HEK293 (cell line): Measurements from ENCODE around the gene PNPLA3.

ENCODE experiments used
- KLF9 ChIP-seq: fragments of 450-650 bp; formaldehyde crosslinking; IDR thresholded peaks from 2 replicates; pipeline ENCODE4 v1.5.1; 2016; ENCODE audit warnings: missing biosample characterization, missing genetic modification characterization, low read depth
- MEIS1 ChIP-seq: sonication (generic); formaldehyde crosslinking; IDR thresholded peaks from 2 replicates; pipeline ENCODE4 v1.8.1; 2022; ENCODE audit warnings: missing genetic modification reagents, mild to moderate bottlenecking, borderline replicate concordance
- OSR2 ChIP-seq: fragments of 450-650 bp; formaldehyde crosslinking; IDR thresholded peaks from 2 replicates; pipeline ENCODE4 v1.5.1; 2016; ENCODE audit warnings: missing biosample characterization, missing genetic modification characterization
- SALL2 ChIP-seq: fragments of 450-650 bp; formaldehyde crosslinking; IDR thresholded peaks from 2 replicates; pipeline ENCODE4 v1.5.0; 2017; ENCODE audit warnings: missing biosample characterization, mild to moderate bottlenecking, missing genetic modification characterization, borderline replicate concordance
- SP3 ChIP-seq: fragments of 450-650 bp; formaldehyde crosslinking; IDR thresholded peaks from 2 replicates; pipeline ENCODE4 v1.5.1; 2016; ENCODE audit warnings: missing biosample characterization, missing genetic modification characterization
- SP7 ChIP-seq: fragments of 450-650 bp; formaldehyde crosslinking; IDR thresholded peaks from 2 replicates; pipeline ENCODE4 v1.5.1; 2016; ENCODE audit warnings: missing biosample characterization, missing genetic modification characterization
- ZBTB20 ChIP-seq: fragments of 450-650 bp; formaldehyde crosslinking; IDR thresholded peaks from 2 replicates; pipeline ENCODE4 v1.5.1; 2016; ENCODE audit warnings: missing biosample characterization, missing genetic modification characterization
- ZNF341 ChIP-seq: fragments of 450-650 bp; formaldehyde crosslinking; IDR thresholded peaks from 2 replicates; pipeline ENCODE4; 2016; ENCODE audit warnings: low read depth, missing biosample characterization, missing genetic modification characterization
- ZNF404 ChIP-seq: fragments of 450-650 bp; formaldehyde crosslinking; IDR thresholded peaks from 2 replicates; pipeline ENCODE4 v1.5.1; 2017; ENCODE audit warnings: missing biosample characterization, missing genetic modification characterization
- ZNF473 ChIP-seq: fragments of 450-650 bp; formaldehyde crosslinking; IDR thresholded peaks from 2 replicates; pipeline ENCODE4 v1.5.1; 2017; ENCODE audit warnings: missing biosample characterization, missing genetic modification characterization
- ZNF501 ChIP-seq: fragments of 450-650 bp; formaldehyde crosslinking; IDR thresholded peaks from 2 replicates; pipeline ENCODE4 v1.5.1; 2016; ENCODE audit warnings: missing biosample characterization, missing genetic modification characterization
- ZNF529 ChIP-seq: fragments of 450-650 bp; formaldehyde crosslinking; IDR thresholded peaks from 2 replicates; pipeline ENCODE4 v1.5.1; 2017; ENCODE audit warnings: missing genetic modification characterization, missing biosample characterization; ENCODE audit not compliant: insufficient replicate concordance
- ZNF561 ChIP-seq: fragments of 450-650 bp; IDR thresholded peaks from 2 replicates; pipeline ENCODE4 v1.5.1; 2018; ENCODE audit warnings: missing biosample characterization, missing genetic modification characterization, borderline replicate concordance
- ZSCAN30 ChIP-seq: fragments of 450-650 bp; IDR thresholded peaks from 2 replicates; pipeline ENCODE4 v1.5.1; 2018; ENCODE audit warnings: missing biosample characterization, mild to moderate bottlenecking, missing genetic modification characterization, moderate library complexity
- TF ChIP-seq, protein P1 (sequence below): fragments of 450-650 bp; formaldehyde crosslinking; conservative IDR thresholded peaks from 2 replicates; pipeline ENCODE4 v1.5.1; 2016; ENCODE audit warnings: low read depth, missing biosample characterization, missing genetic modification characterization
- TF ChIP-seq, protein P2 (sequence below): fragments of 450-650 bp; formaldehyde crosslinking; IDR thresholded peaks from 2 replicates; pipeline ENCODE4 v1.5.1; 2016; ENCODE audit warnings: missing biosample characterization, missing genetic modification characterization
- TF ChIP-seq, protein P3 (sequence below): fragments of 450-650 bp; formaldehyde crosslinking; IDR thresholded peaks from 2 replicates; pipeline ENCODE4 v1.5.1; 2016; ENCODE audit warnings: missing biosample characterization, missing genetic modification characterization
- TF ChIP-seq, protein P4 (sequence below): fragments of 450-650 bp; formaldehyde crosslinking; optimal IDR thresholded peaks from 2 replicates; pipeline ENCODE3; 2016; ENCODE audit warnings: missing biosample characterization, mild to moderate bottlenecking, missing genetic modification characterization
- TF ChIP-seq, protein P5 (sequence below): sonication (generic); formaldehyde crosslinking; IDR thresholded peaks from 2 replicates; pipeline ENCODE4 v1.8.1; 2022; ENCODE audit warnings: mild to moderate bottlenecking, moderate library complexity, missing genetic modification reagents
- TF ChIP-seq, protein P6 (sequence below): fragments of 450-650 bp; formaldehyde crosslinking; IDR thresholded peaks from 2 replicates; pipeline ENCODE4 v1.5.1; 2016; ENCODE audit warnings: missing biosample characterization, missing genetic modification characterization
- TF ChIP-seq, protein P7 (sequence below): fragments of 450-650 bp; formaldehyde crosslinking; IDR thresholded peaks from 2 replicates; pipeline ENCODE4 v1.5.1; 2017; ENCODE audit warnings: missing biosample characterization, missing genetic modification characterization

Gene PNPLA3

DNA sequence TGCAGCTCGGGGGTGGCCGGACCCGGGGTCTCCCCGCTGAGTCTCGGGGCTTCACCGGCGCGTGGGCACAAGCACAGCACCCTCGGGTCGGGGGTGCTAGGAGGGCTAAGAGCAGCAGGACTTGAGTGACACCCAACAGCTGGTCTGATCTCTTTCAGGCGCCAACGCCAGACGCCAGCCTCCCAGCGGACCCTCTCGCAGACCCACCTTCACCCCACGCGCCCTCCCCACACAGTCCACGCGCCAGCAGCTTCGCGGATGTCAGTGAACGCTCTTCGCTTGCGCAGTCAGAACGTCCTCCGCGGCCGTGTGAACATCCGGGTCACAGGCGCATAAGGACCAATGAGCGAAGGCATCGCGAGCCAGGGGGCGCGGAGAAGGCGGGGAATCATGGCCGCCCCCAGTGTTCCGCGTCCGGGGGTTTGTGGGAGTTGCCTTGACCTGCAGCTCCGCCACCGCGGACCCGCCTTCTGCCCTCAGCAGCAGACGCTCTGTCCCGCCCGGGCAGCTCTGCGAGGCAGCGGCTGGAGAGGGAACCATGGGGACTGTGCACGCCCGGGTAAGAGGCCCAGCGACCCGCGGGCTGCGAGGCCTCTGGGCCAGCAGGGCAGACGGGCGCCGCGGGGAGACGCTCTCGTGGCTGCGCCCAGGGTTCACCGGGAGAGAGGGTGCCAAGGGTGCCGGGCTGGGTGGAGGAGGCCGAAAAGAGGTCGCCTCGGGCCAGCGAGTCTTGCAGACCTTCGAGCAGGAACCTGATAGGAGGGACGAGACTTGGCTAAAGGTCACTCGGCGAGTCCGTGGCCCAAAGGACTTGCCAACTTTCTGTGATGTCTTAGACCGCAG lies 31.7 kb downstream of the PNPLA3 start, which contains the start of gene SAMM50 (continued):
- TF ChIP-seq, protein P1, sequence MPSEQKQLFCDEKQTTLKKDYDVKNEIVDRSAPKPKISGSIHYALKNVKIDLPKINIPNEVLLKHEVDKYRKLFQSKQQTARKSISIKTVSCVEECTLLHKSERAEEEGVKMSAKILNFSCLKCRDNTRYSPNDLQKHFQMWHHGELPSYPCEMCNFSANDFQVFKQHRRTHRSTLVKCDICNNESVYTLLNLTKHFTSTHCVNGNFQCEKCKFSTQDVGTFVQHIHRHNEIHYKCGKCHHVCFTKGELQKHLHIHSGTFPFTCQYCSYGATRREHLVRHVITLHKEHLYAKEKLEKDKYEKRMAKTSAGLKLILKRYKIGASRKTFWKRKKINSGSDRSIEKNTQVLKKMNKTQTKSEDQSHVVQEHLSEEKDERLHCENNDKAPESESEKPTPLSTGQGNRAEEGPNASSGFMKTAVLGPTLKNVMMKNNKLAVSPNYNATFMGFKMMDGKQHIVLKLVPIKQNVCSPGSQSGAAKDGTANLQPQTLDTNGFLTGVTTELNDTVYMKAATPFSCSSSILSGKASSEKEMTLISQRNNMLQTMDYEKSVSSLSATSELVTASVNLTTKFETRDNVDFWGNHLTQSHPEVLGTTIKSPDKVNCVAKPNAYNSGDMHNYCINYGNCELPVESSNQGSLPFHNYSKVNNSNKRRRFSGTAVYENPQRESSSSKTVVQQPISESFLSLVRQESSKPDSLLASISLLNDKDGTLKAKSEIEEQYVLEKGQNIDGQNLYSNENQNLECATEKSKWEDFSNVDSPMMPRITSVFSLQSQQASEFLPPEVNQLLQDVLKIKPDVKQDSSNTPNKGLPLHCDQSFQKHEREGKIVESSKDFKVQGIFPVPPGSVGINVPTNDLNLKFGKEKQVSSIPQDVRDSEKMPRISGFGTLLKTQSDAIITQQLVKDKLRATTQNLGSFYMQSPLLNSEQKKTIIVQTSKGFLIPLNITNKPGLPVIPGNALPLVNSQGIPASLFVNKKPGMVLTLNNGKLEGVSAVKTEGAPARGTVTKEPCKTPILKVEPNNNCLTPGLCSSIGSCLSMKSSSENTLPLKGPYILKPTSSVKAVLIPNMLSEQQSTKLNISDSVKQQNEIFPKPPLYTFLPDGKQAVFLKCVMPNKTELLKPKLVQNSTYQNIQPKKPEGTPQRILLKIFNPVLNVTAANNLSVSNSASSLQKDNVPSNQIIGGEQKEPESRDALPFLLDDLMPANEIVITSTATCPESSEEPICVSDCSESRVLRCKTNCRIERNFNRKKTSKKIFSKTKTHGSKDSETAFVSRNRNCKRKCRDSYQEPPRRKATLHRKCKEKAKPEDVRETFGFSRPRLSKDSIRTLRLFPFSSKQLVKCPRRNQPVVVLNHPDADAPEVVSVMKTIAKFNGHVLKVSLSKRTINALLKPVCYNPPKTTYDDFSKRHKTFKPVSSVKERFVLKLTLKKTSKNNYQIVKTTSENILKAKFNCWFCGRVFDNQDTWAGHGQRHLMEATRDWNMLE (tag by site-specific recombination), result peak; percentile 98
- peak; percentile 74; the same call in 1 of the 2 replicates for TF ChIP-seq ZBTB20 (tag by site-specific recombination)
- TF ChIP-seq ZNF501 (tag by site-specific recombination), result peak; percentile 55; the same call in 1 of the 2 replicates
- TF ChIP-seq, protein P2, sequence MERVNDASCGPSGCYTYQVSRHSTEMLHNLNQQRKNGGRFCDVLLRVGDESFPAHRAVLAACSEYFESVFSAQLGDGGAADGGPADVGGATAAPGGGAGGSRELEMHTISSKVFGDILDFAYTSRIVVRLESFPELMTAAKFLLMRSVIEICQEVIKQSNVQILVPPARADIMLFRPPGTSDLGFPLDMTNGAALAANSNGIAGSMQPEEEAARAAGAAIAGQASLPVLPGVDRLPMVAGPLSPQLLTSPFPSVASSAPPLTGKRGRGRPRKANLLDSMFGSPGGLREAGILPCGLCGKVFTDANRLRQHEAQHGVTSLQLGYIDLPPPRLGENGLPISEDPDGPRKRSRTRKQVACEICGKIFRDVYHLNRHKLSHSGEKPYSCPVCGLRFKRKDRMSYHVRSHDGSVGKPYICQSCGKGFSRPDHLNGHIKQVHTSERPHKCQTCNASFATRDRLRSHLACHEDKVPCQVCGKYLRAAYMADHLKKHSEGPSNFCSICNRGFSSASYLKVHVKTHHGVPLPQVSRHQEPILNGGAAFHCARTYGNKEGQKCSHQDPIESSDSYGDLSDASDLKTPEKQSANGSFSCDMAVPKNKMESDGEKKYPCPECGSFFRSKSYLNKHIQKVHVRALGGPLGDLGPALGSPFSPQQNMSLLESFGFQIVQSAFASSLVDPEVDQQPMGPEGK, result peak; percentile 97
- TF ChIP-seq KLF9 (tag by site-specific recombination), result peak; percentile 88
- TF ChIP-seq OSR2 (tag by site-specific recombination), result no peak
- TF ChIP-seq, protein P3, sequence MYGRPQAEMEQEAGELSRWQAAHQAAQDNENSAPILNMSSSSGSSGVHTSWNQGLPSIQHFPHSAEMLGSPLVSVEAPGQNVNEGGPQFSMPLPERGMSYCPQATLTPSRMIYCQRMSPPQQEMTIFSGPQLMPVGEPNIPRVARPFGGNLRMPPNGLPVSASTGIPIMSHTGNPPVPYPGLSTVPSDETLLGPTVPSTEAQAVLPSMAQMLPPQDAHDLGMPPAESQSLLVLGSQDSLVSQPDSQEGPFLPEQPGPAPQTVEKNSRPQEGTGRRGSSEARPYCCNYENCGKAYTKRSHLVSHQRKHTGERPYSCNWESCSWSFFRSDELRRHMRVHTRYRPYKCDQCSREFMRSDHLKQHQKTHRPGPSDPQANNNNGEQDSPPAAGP (tag by site-specific recombination), result 0 out of 2 replicates have a peak, but pooled peaks have one; percentile 45
- TF ChIP-seq, protein P4, sequence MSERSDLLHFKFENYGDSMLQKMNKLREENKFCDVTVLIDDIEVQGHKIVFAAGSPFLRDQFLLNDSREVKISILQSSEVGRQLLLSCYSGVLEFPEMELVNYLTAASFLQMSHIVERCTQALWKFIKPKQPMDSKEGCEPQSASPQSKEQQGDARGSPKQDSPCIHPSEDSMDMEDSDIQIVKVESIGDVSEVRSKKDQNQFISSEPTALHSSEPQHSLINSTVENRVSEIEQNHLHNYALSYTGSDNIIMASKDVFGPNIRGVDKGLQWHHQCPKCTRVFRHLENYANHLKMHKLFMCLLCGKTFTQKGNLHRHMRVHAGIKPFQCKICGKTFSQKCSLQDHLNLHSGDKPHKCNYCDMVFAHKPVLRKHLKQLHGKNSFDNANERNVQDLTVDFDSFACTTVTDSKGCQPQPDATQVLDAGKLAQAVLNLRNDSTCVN, result peak; percentile 98
- TF ChIP-seq, protein P5, sequence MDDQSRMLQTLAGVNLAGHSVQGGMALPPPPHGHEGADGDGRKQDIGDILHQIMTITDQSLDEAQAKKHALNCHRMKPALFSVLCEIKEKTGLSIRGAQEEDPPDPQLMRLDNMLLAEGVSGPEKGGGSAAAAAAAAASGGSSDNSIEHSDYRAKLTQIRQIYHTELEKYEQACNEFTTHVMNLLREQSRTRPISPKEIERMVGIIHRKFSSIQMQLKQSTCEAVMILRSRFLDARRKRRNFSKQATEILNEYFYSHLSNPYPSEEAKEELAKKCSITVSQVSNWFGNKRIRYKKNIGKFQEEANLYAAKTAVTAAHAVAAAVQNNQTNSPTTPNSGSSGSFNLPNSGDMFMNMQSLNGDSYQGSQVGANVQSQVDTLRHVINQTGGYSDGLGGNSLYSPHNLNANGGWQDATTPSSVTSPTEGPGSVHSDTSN, result no peak
- TF ChIP-seq ZNF529 (tag by site-specific recombination), result no peak
- TF ChIP-seq ZNF561 (tag by site-specific recombination), result 0 out of 2 replicates have a peak, but pooled peaks have one; percentile 53
- TF ChIP-seq MEIS1 (CRISPR knock-in tag), result no peak
- peak; percentile 96 for TF ChIP-seq SP3 (tag by site-specific recombination)
- TF ChIP-seq ZNF473 (tag by site-specific recombination), result no peak
- TF ChIP-seq SP7, result peak; percentile 73
- 0 out of 2 replicates have a peak, but pooled peaks have one; percentile 5 for TF ChIP-seq SALL2 (tag by site-specific recombination)
- TF ChIP-seq, protein P6, sequence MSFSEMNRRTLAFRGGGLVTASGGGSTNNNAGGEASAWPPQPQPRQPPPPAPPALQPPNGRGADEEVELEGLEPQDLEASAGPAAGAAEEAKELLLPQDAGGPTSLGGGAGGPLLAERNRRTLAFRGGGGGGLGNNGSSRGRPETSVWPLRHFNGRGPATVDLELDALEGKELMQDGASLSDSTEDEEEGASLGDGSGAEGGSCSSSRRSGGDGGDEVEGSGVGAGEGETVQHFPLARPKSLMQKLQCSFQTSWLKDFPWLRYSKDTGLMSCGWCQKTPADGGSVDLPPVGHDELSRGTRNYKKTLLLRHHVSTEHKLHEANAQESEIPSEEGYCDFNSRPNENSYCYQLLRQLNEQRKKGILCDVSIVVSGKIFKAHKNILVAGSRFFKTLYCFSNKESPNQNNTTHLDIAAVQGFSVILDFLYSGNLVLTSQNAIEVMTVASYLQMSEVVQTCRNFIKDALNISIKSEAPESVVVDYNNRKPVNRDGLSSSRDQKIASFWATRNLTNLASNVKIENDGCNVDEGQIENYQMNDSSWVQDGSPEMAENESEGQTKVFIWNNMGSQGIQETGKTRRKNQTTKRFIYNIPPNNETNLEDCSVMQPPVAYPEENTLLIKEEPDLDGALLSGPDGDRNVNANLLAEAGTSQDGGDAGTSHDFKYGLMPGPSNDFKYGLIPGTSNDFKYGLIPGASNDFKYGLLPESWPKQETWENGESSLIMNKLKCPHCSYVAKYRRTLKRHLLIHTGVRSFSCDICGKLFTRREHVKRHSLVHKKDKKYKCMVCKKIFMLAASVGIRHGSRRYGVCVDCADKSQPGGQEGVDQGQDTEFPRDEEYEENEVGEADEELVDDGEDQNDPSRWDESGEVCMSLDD (tag by site-specific recombination), result peak; percentile 91
- TF ChIP-seq ZSCAN30 (tag by site-specific recombination), result 0 out of 2 replicates have a peak, but pooled peaks have one; percentile 46
- TF ChIP-seq ZNF341 (tag by site-specific recombination), result peak; percentile 64
- TF ChIP-seq, protein P7, sequence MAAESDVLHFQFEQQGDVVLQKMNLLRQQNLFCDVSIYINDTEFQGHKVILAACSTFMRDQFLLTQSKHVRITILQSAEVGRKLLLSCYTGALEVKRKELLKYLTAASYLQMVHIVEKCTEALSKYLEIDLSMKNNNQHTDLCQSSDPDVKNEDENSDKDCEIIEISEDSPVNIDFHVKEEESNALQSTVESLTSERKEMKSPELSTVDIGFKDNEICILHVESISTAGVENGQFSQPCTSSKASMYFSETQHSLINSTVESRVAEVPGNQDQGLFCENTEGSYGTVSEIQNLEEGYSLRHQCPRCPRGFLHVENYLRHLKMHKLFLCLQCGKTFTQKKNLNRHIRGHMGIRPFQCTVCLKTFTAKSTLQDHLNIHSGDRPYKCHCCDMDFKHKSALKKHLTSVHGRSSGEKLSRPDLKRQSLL, result no peak; the same call in 1 of the 2 replicates
- no peak for TF ChIP-seq ZNF404 (tag by site-specific recombination)
